ENCODE data around the gene VCAN.

Gene VCAN

DNA sequence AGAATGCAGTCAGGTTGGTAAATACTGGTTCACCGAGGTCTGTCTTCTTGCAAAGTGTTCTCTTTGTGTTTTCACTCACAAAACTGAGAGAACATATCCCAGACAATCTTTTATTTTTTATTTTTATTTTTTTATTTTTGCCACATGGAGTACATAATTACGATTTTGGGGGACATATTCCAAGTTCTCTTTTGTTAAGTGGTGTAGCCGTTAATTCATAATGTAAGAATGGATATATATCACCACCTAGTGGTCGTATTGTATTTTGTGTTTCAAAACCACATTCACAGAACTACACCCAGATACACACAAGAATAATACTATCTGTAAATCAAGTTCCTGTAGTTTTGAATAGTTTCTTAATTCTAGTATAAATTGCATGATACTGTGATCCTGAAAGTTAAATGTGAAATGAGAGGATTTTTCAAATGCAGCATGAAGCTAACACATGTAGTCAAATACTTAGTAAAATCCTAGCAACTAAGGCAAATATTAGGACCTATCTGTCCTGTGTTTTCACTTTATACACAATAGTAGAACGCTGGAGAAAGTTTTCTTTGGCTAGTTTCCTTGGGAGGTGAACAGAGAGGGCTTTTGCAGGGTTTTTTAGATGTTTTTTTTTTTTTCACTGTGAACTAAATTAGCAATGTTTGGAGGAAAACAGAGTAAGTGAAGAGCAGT is 92.7 kb downstream of the VCAN start:
- DNase-seq (ENCODE audit: low read depth in 2 of 2) = no peak

DNA sequence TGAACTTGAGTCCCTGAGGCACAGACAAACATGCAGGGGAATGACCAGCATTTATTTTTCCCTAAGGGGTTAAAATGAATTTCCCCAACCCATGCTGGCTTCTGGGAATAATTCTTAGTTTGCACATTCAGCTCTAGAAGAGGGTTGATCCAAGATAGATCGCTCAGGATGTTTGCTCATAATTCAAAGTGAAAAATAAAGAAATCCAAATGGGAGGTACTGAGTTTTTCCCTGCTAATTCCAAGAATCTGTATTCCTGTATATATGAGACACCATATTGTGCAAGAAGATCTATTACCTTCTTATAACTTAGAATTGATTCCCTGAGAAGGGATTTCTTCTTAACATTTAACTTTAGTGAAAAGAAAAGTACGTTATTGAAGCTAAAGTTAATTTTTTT is 96.2 kb downstream of the VCAN start:
- DNase-seq (ENCODE audit: low read depth in 2 of 2) = no peak

GRCh38 chr5:83568186-83568585 is 96.6 kb downstream of the VCAN start:
- DNase-seq (ENCODE audit: low read depth in 2 of 2) = no peak

DNA sequence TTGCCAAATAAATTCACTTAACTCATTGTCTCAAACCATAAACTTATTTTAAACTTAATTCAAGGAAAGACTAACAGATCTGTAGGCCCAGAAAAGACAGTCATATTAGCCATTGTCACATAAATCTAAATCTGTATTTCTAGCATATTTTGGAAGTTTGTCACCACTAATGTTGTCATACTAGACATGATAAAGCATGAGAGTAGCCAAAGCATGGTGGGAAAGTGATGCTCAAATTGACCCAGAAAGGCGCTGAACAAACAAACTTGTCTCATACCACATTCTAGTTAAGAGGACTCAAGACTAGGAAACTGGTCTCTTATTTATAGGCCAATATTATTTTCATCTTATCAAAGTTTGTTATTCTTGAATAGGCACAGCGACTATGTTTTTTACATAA is 99.4 kb downstream of the VCAN start:
- DNase-seq (ENCODE audit: low read depth in 2 of 2) = no peak

GRCh38 chr5:83572271-83572670 is 100.7 kb downstream of the VCAN start:
- no peak for DNase-seq (ENCODE audit: low read depth in 2 of 2)

- no peak for DNase-seq (ENCODE audit: low read depth in 2 of 2)
Observed at GRCh38 chr5:83576341-83576740, 104.8 kb downstream of the VCAN start.

GRCh38 chr5:83577036-83577636 is 105.6 kb downstream of the VCAN start:
- DNase-seq (ENCODE audit: low read depth in 2 of 2) = no peak

DNA sequence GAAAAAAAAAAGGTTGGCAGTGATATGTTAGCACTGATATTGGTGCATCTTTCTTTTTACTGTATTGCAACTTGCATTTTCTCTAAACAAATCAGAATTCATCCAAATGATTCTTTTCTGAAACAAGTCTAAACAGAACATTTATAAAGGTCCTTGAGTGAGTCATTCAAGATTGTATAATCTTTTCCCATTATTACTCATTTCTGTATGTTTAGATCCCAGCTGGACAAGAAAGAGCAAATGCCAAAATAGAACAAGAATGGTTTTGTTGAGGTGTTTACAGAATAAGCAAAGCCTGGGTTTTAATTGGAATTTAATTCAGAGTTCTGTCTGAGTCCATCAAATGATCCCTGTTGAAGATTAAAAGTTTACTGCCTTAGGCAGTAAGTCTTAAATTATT is 112.3 kb downstream of the VCAN start:
- no peak for DNase-seq (ENCODE audit: low read depth in 2 of 2)

DNA sequence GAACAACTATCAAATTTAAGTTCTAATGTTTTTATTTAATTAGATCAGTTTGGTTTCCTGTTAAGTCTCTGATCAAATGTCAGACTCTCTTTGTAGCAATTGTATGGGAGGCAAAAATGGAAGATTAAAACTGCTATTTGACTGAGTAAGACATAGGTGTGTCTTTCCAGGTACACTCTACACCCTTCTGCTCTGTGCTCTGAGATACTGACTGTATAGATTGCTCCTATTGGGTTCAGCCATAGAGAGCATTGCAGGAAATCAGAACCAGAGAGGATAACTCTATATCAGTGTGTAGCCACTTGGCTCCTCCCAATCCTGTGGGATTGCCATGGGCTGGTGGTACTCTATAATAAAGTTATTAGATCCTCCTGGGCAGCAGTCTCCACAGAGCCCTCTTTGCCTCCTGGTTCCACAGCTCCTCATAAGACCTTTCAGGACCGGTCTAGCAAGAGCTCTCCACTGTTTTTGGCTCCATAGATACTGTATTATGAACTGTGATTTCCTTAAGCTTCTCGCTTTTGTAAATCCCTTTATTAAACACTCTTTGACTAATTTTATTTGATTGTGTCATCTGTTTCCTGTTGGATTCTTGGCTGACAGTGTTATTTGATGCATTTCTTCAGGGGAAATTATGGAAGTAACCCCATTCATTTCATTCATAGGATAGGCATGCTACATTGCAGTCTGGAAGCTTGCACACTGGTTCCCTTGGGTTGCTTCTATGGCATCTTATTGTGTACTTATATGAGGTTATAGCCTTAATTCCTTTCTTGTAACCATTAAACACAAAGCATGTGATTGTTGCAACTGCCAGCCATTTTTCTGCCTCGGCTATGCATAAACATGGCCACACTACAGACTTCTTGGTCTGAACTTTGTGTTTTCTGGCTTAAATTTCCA is 115.6 kb downstream of the VCAN start:
- DNase-seq (ENCODE audit: low read depth in 2 of 2) = no peak

- DNase-seq (ENCODE audit: low read depth in 2 of 2) = no peak
Observed at GRCh38 chr5:83589786-83590185, 118.2 kb downstream of the VCAN start.

GRCh38 chr5:83590966-83591365 is 119.4 kb downstream of the VCAN start:
- no peak for DNase-seq (ENCODE audit: low read depth in 2 of 2)

DNA sequence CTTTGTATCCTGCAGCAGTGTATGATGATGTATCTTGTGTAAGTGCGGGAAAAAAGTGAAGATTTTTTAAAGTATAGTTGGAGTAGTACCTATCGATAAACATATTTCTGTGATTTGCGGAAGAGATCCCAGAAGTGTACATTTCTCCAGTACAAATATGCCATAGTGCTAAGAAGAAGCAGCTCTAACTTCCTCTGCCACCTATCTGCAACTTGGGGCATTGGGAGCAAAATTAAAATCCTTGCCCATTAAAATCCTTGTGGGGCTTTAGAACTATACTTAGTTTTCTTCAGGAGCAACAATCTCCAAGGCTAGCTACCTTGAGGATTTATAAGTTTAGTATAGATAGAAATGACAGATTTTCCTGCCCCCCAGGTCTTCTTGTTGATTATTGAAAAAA is 123.7 kb downstream of the VCAN start:
- DNase-seq (ENCODE audit: low read depth in 2 of 2) = no peak

DNA sequence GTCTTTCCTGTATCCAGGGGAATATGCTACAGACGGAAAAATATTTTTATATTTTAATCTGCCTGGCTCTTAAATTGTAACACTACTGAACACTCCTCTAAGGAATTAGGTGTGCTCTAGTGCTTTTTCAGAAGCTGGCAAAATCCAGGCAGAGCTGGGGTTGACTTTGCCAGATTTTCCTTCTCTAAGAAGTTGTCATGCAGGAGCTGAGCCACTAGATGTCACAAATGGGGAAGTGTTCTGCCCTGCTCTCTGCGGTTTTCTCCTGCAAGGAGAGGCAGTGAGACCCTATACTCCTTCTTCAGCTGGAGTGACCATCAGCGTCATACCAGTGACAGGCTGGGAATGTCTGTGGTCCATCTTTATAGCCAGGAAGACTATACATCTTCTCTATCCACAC is 136.6 kb downstream of the VCAN start:
- no peak for DNase-seq (ENCODE audit: low read depth in 2 of 2)

DNA sequence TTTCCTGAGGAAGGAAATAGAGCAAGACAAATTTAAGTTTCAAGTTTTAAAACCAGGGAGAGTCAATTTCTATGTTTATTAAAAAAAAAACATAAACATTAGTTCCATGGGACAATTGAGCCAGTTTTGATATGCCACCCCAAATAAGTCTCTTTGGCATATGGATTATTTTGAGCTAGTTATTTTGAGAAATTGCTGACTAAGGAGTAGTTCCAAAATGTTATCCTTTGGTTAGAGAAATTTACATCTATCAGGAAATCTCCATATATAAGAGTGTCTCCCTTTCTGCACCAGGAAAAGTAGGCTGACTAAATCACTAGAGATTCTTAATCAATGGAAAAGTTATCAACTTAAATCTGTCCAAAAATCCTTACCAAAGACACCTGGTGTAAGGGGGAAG is 143.3 kb downstream of the VCAN start:
- DNase-seq (ENCODE audit: low read depth in 2 of 2) = no peak

- no peak for DNase-seq (ENCODE audit: low read depth in 2 of 2)
Observed at GRCh38 chr5:83628360-83628759, 156.8 kb downstream of the VCAN start.

Measured in stimulated activated CD8-positive, alpha-beta memory T cell treated with anti-CD3 and anti-CD28 coated beads, Interleukin-7, amount 100 ng/mL, for 4 hours (primary cell).